SIG-M5 (cell line): ENCODE measurements around the gene NUDT5.
"Not testable (repeated sequence)": the region's sequence is repeated elsewhere in the genome, so short reads cannot be mapped to it uniquely, and the experiment has no call there.

Source experiments
- DNase-seq: peaks from one replicate; lab custom pipeline; 2025; lab: John Stamatoyannopoulos, UW

The NUDT5 gene

DNA sequence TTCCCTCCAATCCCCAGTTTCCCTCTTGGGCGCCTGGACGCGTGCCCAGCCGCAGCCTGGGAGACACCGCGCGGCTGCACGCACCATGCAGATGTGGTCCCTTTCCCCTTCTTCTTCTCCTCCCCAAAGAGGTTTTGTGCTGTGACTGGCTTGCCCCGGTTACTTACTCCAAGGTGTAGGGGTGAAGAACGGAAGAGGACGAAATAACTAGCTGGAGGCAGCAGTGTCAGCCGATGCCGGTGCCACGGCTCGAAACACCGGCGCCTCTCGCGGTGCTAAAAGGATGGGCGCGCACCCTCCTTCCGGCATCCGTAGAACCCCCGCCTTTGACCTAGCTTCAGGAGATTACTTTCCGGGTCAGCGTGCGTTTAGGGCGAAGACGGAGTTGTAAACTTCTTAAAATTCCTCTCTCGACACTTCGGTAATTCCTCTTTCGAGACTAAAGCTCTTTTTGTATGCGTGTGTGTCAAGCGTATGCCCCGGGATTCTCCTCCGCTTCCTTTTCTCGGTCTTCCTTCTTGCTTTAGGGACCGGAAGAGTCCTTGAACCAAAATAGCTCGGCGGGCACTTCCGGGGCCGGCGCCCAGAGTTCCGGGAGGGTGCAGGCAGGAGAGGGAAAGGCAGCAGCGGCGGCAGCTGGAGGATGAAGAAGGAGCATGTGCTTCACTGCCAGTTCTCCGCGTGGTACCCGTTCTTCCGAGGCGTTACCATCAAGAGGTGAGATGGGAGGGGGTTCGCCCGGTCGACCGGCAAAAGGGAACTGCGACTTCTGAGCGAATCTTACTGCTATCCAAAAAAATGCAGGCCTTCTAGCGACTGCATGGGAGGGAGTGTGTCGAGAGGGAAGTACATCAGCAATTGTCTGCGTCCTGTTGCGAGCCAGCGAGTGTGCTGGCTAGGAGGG is at the start of gene NUDT5, which contains the start of gene CDC123:
NUDT5 (minus strand) TSS at position 289 of the 904 bp plus-strand sequence. CDS start 9,600 bp downstream, outside the sequence.
CDC123 (plus strand) TSS at position 586 of the 904 bp plus-strand sequence; CDS start at position 644, 58 bp downstream.
- peak; percentile 58 for DNase-seq

DNA sequence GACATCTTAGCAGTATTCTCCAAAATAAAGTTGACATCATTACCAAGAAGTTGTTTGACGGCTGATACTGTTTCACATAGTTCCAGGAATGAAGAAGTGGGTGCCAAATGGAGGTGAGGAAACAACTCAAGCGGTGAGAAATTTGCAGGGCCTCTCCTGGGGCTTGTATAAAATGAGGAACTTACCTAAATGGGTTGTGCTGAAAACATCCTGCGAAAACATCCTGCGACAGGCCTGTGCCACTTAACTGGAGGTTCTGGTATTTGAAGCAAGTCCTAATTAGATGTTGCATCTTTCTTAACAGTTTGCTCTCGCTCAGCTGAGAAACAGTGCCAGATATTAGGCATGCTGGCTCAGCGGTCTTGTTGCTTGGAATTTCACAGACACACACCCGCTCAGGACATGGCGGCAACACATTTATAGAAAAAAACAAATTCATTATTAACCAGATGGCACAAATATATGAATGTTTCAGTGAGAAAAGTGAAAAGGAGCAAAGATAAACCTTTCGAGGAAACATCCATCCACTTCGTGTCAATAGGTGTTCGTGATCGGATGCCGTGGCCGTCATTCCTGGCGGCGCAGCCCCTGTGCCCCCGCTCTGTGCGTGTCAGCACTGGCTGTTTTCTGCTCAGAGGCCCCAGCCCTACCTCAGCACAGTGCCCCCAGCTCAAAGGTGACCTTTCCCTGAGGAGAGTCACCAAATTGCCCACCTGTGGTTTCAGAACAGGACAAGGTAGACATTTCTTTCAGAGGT is 48.4 kb upstream of the NUDT5 start:
- peak; percentile 35 for DNase-seq

DNA sequence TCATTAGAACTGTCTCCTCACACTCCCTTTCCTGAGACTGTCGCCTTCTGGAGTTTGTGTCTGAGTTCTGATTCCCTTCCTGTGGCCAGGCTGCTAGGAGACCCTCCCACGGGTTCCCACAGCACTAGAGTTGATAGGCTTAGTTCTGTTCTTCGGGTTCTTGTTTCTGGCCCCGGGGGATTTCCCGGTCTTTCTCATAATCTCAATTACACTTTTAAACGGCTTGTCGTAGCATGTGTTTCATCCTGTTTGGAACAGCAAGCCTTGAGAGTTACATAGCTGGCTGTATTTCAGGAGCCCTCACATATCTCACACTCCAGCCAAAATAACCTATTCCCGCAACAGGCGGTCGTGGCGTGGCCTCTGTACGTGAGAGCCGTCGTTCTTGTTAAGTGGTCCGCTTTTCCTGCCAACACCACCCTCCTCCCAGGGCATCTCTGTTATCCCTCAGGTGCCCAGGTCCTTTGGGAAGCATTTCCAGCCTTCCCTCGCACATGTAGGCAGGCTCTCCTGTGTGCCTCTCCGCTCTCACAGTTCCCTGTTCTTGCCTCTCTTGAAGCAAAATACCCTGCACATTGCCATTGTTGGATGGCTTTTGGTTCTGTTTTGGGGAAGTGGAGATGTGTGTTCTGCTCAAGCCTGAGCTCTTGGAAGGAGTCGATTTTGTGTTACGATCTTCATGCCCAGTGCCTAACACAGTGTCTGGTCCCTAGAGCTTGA is 46.3 kb upstream of the NUDT5 start:
- no peak for DNase-seq

DNA sequence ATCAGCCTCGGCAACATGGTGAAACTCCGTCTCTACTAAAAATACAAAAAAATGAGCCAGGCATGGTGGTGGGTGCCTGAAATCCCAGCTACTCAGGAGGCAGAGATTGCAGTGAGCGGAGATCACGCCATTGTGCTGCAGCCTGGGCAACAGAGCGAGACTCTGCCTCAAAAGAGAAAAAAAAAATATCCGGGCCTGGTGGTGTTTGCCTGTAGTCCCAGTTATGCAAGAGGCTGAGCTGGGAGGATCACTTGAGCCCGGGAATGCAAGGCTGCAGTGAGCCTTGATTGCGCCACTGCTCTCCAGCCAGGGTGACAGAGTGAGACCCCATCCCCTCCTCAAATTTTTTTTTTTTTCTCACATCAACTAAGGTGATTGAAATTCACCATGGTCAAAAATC is 43.1 kb upstream of the NUDT5 start:
- no peak for DNase-seq

DNA sequence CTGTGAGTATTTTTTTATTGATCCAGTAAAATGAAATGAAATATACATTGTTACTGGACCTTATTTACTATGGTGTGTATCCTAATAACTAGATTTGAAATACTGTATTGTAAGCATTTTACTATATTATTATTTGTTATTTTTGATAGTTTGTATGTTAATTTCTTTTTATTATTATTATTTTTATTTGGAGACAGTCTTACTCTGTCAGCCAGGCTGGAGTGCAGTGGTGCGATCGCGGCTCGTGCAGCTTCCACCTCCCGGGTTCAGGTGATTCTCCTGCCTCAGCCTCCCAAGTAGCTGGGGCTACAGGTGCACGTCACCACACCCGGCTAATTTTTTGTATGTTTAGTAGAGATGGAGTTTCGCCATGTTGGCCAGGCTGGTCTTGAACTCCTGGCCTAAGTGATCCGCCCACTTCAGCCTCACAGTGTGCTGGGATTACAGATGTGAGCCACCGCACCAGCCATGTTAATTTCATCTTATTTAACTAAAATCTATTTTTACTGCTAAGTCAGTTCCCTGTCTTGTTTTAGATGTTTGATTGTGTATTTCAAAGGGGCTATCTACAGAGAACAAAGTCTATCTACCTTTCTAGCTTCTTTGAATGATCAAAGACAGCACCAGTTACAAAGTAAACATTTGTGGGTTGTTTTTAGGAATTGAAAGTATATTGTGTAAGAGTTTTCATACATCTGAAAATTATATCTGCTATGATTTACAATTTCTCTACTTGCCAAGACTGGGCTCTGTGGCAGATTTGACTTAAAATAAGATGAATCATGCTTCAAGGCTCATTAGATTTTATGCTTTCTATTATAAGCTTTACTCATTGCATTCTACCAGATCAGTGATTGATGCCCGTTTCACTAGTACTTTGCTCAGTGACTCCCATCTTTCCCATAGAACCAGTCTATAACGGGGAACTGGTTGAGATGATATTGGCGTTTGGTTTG is 41.9 kb upstream of the NUDT5 start:
- no peak for DNase-seq

DNA sequence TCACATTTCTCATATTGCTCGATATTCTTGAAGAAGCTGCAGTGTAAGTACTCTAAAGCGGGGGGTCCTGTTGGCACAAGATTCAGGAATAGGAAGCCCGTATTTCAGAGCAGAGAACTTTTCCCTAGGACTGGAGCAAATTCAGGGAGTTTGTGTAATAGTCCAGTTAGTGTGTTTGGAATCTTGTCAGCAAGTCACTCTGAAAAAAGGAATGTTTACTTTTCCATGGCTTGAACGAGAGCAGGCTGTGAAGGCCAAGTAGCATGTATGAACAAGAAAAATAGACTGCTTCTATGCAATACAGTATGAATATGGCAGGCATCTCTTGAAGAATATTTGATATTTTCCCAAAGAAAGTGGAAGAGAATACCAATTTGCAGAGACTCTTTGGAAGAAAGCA is 40.1 kb upstream of the NUDT5 start:
- no peak for DNase-seq

DNA sequence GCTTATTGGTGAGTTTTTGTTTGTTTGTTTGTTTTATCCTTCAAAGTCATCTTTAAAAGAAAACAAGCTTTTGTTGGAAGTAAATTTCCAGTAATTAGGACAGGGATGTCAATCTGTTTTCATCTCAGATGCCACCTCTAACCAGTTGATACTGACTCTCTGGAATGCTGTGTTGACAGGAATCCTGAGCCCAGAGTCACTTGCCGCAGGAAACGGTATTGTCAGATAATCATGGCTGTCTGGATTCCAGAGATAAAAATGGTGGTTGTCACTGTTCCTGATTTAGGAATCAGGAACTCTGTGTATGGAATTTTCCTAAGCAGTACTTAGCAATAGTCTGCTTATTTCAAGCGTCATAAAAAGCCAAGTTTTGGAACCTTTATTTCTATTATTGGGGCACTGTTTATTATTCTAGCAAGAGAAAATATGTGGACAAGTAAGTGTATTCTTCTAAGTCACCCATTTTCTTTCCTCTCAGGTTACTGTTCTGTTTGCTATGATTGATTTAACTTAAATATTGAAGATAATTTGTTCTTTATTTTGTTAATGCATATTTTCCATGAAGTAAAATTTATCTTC is 39.5 kb upstream of the NUDT5 start:
- no peak for DNase-seq

DNA sequence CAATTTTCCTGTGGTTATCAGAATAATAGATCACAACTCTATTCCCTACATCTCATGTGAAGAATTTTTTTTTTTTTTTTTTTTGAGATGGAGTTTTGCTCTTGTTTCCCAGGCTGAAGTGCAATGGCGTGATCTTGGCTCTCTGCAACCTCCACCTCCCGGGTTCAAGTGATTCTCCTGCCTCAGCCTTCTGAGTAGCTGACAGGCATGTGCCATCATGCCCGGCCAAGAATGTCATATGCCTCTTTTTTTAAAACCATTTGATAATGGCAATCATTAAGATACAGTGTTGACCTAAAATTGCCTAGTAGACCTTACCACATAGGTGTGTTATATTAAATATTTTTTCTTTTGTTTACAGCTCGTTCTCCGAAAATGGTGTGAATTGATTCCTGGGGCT is 39.0 kb upstream of the NUDT5 start:
- not testable (repeated sequence) for DNase-seq

DNA sequence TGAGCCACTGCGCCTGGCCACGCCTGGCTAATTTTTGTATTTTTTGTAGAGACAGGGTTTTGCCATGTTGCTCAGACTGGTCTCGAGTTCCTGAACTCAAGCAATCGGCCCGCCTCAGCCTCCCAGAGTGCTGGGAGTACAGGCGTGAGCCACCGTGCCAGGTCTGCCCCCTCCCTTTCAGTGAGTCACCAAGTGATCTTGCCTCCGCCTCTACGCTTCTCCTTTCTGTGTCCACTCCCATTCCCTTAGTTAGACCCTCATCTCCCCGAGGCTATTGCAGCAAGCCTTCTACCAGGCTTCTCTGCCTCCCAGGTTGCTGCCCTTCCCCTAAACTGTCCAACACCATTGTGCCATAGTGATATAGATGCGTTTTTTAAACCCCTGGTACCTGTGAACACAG is 33.2 kb upstream of the NUDT5 start:
- no peak for DNase-seq

DNA sequence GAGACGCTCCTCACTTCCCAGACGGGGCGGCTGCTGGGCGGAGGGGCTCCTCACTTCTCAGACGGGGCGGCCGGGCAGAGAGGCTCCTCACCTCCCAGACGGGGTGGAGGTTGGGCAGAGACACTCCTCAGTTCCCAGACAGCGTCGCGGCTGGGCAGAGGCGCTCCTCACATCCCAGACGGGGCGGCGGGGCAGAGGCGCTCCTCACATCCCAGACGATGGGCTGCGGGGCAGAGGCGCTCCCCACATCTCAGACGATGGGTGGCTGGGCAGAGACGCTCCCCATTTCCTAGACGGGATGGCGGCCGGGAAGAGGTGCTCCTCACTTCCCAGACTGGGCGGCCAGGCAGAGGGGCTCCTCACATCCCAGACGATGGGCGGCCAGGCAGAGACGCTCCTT is 30.7 kb upstream of the NUDT5 start:
- DNase-seq, result not testable (repeated sequence)

DNA sequence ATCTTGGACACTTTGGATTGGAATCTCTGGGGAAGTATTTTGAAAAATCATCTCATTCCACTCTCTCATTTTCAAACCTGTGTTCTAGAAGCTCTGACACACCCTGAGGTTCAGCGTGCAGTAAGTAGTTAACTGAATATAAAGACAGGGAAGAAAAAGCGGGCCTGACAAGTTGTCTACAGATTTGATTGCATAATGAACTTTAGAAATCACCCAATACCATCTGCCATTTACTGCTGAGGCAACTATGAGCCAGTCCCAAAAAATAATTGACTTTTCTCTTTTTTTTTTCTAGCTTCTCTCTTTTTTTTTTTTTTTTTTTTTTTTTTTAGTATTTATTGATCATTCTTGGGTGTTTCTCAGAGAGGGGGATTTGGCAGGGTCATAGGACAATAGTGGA is 29.8 kb upstream of the NUDT5 start:
- DNase-seq, result no peak

DNA sequence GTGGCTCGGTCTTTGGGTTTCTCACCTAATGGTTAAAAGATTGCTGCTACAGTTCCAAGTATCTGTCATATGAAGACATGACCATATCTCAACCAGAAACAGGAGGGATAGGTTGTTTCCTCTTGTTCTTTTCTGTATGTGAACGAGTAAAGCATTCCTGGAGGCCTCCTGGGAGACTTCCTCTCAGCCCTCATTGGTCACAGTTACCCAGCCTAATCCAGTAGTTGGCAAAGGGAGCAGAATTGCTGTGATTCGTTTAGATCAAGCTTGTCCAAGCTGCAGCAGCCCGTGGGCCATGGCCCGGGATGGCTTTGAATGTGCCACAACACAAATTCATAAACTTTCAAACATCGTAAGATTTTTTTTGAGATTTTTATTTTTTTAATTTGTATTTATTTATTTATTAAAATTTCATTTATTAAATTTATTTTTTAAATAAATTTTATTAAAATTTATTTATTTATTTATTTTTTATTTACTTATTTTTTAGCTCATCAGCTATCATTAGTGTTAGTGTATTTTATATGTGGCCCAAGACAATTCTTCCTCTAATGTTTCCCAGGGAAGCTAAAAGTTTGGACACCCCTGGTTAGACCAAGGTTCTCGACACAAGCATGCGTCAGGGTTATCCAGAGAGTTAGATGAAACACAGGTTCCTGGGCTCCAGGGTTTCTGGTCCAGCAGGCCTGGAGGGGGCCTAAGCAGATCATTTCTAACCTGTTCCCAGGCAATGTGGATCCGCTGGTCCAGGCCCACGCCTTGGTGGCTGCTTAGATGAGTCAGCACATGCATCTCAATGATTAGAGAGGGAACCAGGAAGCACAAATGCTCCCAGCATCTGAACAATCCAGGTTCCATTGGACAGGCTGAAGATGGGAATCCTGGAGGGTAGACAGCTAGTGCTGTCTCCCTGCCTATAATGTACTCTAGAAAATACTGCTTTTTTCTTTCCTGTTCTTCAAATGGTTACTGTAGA is 25.9 kb upstream of the NUDT5 start:
- DNase-seq, result no peak

DNA sequence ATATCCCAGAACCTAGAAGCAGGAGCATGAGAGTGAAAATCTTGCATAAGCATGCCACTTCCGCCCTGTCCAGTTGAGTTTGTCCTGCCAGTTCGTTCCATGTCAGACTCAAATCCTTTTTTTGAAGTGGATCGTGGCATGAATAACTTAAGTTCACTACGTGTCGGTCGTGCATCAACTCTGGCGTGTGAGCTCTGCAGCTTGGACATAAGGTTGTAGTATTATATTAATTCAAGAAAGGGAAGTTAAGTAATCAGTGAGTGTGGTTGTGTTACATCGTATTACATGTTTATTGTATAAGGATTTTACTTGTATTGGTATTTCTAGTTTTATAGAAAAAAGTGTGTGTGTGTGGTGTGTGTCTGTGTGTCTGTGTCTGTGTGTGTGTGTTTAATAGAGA is 23.3 kb upstream of the NUDT5 start:
- DNase-seq, result no peak

DNA sequence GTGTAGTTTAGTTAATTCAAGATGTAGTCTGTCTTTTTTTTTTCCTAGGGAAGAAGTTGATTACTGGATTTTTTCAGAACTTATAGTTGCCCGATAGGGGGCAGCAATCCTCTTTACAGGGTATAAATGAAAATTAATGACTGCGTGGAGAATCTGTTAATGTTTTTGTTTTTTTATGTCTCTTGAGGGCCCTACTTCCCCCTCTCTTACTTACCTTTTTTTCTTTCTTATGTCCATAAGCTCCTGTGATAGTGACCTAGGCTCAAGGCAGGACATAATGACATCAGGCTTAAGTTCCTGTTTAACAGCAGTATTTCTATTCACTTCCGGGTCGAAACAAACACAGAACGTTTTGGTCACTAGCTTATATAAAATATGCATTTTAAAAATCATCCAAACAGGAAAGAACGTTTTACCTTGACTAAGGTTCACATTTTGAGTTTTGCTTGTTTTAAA is 19.1 kb upstream of the NUDT5 start:
- DNase-seq, result no peak

DNA sequence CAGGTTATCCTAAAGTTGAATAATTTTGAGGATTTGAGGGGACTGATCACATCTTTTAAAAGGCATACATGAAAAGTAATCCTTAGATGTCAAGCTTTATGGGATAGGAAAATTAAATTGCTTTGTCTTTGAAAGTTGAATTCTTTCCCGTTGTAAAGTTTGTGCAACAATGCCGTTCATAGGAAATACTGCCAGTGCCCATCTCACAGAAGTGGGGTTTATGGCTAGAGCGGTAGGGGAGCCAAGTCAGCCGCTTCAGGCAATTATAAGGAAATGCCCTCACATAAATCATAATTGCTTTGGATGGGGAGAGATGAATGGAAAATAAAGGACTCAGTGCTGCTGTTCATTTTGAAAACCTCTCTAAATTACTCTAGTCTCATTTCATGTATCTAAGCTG is 18.4 kb upstream of the NUDT5 start:
- DNase-seq, result no peak

DNA sequence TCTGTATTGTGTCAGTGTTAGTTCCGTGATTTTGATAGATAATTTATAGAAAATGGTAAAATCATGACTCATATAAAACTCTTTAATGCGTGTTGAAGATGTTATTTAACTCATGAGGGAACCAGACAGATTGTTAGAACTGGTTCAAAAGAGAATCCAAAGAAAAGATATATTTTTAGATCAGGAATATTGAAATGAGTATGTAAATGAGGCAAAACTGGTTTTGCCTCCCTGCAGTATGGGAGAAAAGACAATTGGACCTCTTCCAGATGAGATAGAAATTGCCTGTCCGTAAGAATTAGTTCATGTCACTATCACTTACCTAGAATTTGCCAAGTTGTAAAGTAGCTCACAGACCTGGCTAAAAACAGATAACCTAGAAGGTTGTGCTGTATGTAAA is 17.9 kb upstream of the NUDT5 start:
- no peak for DNase-seq

DNA sequence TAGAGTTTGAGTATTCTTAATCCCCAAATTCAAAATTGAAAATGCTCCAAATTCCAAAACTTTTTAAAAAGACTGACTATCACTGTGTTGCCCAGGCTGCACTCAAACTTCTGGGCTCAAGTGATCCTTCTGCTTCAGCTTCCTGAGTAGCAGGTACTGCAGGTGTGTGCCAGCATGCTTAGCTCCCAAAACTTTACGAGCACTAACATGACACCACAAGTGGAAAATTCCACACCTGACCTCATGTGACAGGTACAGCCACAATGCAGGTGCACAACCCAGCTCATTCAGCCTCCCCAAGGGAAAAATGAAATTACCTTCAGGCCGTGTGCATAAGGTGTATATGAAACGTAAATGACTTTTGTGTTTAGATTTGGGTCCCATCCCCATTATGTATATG is 16.8 kb upstream of the NUDT5 start:
- DNase-seq, result no peak

DNA sequence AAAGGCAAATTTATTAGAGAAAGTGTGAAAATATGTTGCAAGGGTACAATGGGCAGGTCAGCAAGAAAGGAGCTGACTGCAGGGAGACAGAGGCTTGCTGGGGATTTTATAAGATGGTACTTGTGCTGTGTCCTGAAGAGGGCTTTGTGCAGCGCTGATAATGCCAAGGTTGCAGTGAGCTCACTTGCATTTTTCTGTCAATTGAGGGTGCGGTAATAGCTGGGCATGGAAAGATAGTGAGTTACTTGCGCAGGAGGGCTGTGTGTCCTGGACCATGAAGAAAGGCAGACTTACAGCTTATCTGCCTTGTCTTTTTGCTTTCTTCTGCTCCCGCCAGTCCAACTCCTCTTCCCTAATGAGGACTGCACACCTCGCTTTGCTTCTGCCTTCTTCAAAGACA is 12.8 kb upstream of the NUDT5 start:
- no peak for DNase-seq

DNA sequence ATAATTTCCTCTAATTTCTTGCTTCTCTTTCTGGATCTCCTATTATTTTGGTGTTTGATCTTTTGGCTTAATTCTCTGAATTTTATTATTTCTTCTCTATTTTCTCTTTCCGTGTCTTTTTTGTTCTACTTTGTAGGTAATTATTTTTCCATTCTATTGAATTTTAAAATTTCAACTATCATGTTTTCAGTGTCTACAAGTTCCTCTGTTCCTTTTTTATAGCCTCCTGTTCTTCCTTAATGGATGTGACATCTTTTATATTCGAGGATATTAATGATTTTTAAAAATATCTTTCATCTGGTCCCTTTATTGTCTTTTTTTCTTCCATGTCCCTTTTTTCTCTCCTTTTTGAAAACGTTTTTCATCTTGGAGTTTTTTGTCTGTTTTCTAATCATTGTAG is 11.4 kb upstream of the NUDT5 start:
- DNase-seq, result no peak

DNA sequence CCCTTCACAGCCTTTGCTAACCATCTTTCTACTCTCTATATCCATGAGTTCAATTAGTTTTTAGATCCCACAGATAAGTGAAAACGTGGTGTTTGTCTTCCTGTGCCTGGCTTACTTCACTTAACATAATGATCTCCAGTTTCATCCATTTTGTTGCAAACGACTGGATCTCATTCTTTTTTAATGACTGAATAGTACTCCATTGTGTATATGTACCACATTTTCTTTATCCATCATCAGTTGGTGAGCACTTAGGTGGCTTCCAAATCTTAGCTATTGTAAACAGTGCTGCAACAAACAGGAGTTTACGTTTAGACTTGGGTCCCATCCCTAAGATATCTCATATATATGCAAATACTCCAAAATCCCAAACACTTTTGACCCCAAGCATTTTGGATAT is 9.4 kb upstream of the NUDT5 start:
- no peak for DNase-seq
